GM12873 (cell line): ENCODE measurements around the gene UQCRFS1.

Source experiments
- CTCF ChIP-seq: IDR thresholded peaks from 2 replicates; pipeline ENCODE4 v1.5.1; 2012; ENCODE audit warnings: low read depth, mild to moderate bottlenecking, moderate library complexity, low read length, control low read depth; ENCODE audit not compliant: insufficient read depth; ENCODE audit errors: missing control alignments

UQCRFS1 gene

GRCh38 chr19:29255006-29255405 is 42.1 kb upstream of the UQCRFS1 start:
- TF ChIP-seq CTCF = no peak

GRCh38 chr19:29248332-29248844 is 35.4 kb upstream of the UQCRFS1 start:
- TF ChIP-seq CTCF = no peak

GRCh38 chr19:29247872-29248271 is 34.9 kb upstream of the UQCRFS1 start:
- TF ChIP-seq CTCF = no peak

GRCh38 chr19:29247471-29247870 is 34.5 kb upstream of the UQCRFS1 start:
- TF ChIP-seq CTCF = no peak

- no peak for TF ChIP-seq CTCF
Observed at GRCh38 chr19:29247051-29247450, 34.1 kb upstream of the UQCRFS1 start.

- no peak for TF ChIP-seq CTCF
Observed at GRCh38 chr19:29245215-29245614, 32.3 kb upstream of the UQCRFS1 start.

- TF ChIP-seq CTCF = no peak
Observed at GRCh38 chr19:29241324-29241723, 28.4 kb upstream of the UQCRFS1 start.

- no peak for TF ChIP-seq CTCF
Observed at GRCh38 chr19:29239213-29239776, 26.3 kb upstream of the UQCRFS1 start.
